ENCODE data around the gene CCDC149. TPM values are rescaled to one million over a fixed set of nuclear protein-coding genes. Genes with fewer than 3 reads are reported as not detected.

Gene CCDC149
- total RNA-seq, 1 experiment from 2014 or later, result 0.95 TPM

DNA sequence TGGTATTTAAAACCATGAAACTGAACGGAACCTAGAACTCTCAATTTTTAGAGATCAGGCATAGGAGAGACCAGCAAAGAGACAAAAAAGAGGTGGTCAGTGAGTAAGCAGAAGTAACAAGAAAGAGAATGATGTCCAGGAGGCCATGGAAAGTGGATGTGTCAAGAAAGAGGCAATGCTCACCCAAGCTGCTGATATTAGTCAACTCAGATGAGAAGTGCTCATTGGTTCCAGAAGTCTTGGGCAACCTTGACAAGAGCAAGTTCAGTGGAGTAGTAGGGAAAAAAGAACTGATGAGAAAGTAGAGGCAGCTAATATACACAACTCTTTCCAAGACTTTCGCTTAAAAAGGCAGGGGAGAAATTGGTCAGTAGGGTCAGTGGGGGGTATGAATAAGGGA is 23.0 kb upstream of the CCDC149 start:
- ChIA-PET POLR2A (no interaction called here), CTCF (no interaction called here)
- no peak for DNase-seq
- Mint-ChIP-seq H3K27me3 (ENCODE audit: insufficient read depth, unreplicated experiment) (peaks cover 16% of the 10 kb centered on the region), H3K4me3 (ENCODE audit: unreplicated experiment) (no peak overlapping the region), H3K36me3 (ENCODE audit: insufficient read depth, unreplicated experiment) (no peaks in the 10 kb centered on the region), H3K4me1 (ENCODE audit: low read depth, unreplicated experiment) (no peaks in the 10 kb centered on the region), H3K9me3 (ENCODE audit: unreplicated experiment) (peaks cover 50% of the 10 kb centered on the region), H3K27ac (ENCODE audit: unreplicated experiment) (no peak overlapping the region)
- no peaks in the 10 kb centered on the region for H3K36me3 ChIP-seq (ENCODE audit: control insufficient read depth, insufficient read depth, low read length)
- no peaks in the 10 kb centered on the region for H3K9me3 ChIP-seq
- H3K27me3 ChIP-seq (replicated peaks; ENCODE audit: control insufficient read depth, insufficient read depth, low read length), result no peaks in the 10 kb centered on the region
- no peaks in the 10 kb centered on the region for H3K4me1 ChIP-seq
- no peak overlapping the region for H3K4me3 ChIP-seq (ENCODE audit: low read depth, low read length)
- no TSS peak for BruUV-seq (replicated peaks)
- TF ChIP-seq CTCF (IDR thresholded peaks at IDR 0.05; ENCODE audit: insufficient read depth in 1 of 2, low read depth in 1 of 2, low read length in 1 of 2, severe bottlenecking in 1 of 2, unreplicated experiment in 1 of 2), result no peak
- intact Hi-C loops (cut with micrococcal nuclease; ENCODE audit: unreplicated experiment), result no loop called here

DNA sequence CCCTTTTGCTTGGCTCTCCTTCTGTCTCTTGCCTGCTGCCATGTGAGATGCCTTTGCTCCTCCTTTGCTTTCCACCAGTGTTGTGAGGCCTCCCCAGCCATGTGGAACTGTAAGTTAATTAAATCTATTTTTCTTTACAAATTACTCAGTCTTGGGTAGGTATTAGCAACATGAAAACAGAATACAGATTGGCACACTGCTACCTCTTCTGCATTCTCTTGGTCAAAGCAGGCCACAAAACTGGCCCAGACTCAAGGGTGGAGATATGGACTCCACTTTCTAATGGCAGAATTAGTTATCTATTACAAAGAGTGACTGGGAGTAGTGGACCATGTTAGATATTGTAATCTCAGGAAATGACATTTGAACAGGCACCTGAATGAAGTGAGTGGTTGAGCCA is 21.5 kb upstream of the CCDC149 start:
- H3K27me3 Mint-ChIP-seq (ENCODE audit: insufficient read depth, unreplicated experiment), result peaks cover 20% of the 10 kb centered on the region
- Histone ChIP-seq H3K4me1 (no peaks in the 10 kb centered on the region), H3K4me3 (ENCODE audit: low read depth, low read length) (no peak overlapping the region), H3K9me3 (no peaks in the 10 kb centered on the region), H3K36me3 (ENCODE audit: control insufficient read depth, insufficient read depth, low read length) (no peaks in the 10 kb centered on the region), H3K27me3 (replicated peaks; ENCODE audit: control insufficient read depth, insufficient read depth, low read length) (no peaks in the 10 kb centered on the region)
- peaks cover 43% of the 10 kb centered on the region for H3K9me3 Mint-ChIP-seq (ENCODE audit: unreplicated experiment)
- H3K4me1 Mint-ChIP-seq (ENCODE audit: low read depth, unreplicated experiment), result no peaks in the 10 kb centered on the region
- no peaks in the 10 kb centered on the region for H3K36me3 Mint-ChIP-seq (ENCODE audit: insufficient read depth, unreplicated experiment)
- H3K27ac Mint-ChIP-seq (ENCODE audit: unreplicated experiment), result no peak overlapping the region
- POLR2A ChIA-PET, result no interaction called here
- DNase-seq, result no peak
- no peak overlapping the region for H3K4me3 Mint-ChIP-seq (ENCODE audit: unreplicated experiment)
- intact Hi-C loops (cut with micrococcal nuclease; ENCODE audit: unreplicated experiment), result no loop called here
- no TSS peak for BruUV-seq (replicated peaks)
- CTCF ChIA-PET, result no interaction called here
- no peak for TF ChIP-seq CTCF (IDR thresholded peaks at IDR 0.05; ENCODE audit: insufficient read depth in 1 of 2, low read depth in 1 of 2, low read length in 1 of 2, severe bottlenecking in 1 of 2, unreplicated experiment in 1 of 2)

GRCh38 chr4:24933684-24934275 is 20.9 kb upstream of the CCDC149 start:
- H3K36me3 ChIP-seq (ENCODE audit: control insufficient read depth, insufficient read depth, low read length), result no peaks in the 10 kb centered on the region
- H3K9me3 ChIP-seq, result no peaks in the 10 kb centered on the region
- intact Hi-C loops (cut with micrococcal nuclease; ENCODE audit: unreplicated experiment), result no loop called here
- Mint-ChIP-seq H3K27ac (ENCODE audit: unreplicated experiment) (no peak overlapping the region), H3K4me1 (ENCODE audit: low read depth, unreplicated experiment) (no peaks in the 10 kb centered on the region), H3K27me3 (ENCODE audit: insufficient read depth, unreplicated experiment) (peaks cover 20% of the 10 kb centered on the region), H3K4me3 (ENCODE audit: unreplicated experiment) (no peak overlapping the region), H3K9me3 (ENCODE audit: unreplicated experiment) (peaks cover 40% of the 10 kb centered on the region), H3K36me3 (ENCODE audit: insufficient read depth, unreplicated experiment) (no peaks in the 10 kb centered on the region)
- ChIA-PET POLR2A (no interaction called here), CTCF (no interaction called here)
- DNase-seq, result no peak
- no peaks in the 10 kb centered on the region for H3K4me1 ChIP-seq
- no peaks in the 10 kb centered on the region for H3K27me3 ChIP-seq (replicated peaks; ENCODE audit: control insufficient read depth, insufficient read depth, low read length)
- no peak for TF ChIP-seq CTCF (IDR thresholded peaks at IDR 0.05; ENCODE audit: insufficient read depth in 1 of 2, low read depth in 1 of 2, low read length in 1 of 2, severe bottlenecking in 1 of 2, unreplicated experiment in 1 of 2)
- no peak overlapping the region for H3K4me3 ChIP-seq (ENCODE audit: low read depth, low read length)
- no TSS peak for BruUV-seq (replicated peaks)
